GM19324 (cell line): ENCODE measurements around the gene SKAP2.

Experiments used
- ATAC-seq: cut with Tn5 transposase; IDR thresholded peaks from one replicate; pipeline ENCODE4 v1.9.1; 2021; ENCODE audit warnings: mild to moderate bottlenecking, moderate library complexity; ENCODE audit not compliant: unreplicated experiment, low FRiP score

Gene SKAP2

GRCh38 chr7:26782501-26782900 lies 81.9 kb downstream of the SKAP2 start:
- ATAC-seq = no peak

GRCh38 chr7:26779978-26780595 lies 84.3 kb downstream of the SKAP2 start:
- ATAC-seq = no peak

- ATAC-seq = no peak
Observed at GRCh38 chr7:26777385-26777784, 87.0 kb downstream of the SKAP2 start.

- ATAC-seq = no peak
Observed at GRCh38 chr7:26760501-26760900, 103.9 kb downstream of the SKAP2 start.

- no peak for ATAC-seq
Observed at GRCh38 chr7:26759108-26759507, 105.3 kb downstream of the SKAP2 start.

GRCh38 chr7:26743205-26743604 lies 121.2 kb downstream of the SKAP2 start:
- ATAC-seq = no peak

- ATAC-seq = no peak
Observed at GRCh38 chr7:26735976-26736600, 128.3 kb downstream of the SKAP2 start.

- no peak for ATAC-seq
Observed at GRCh38 chr7:26729150-26729775, 135.1 kb downstream of the SKAP2 start.

- ATAC-seq = no peak
Observed at GRCh38 chr7:26726051-26726450, 138.3 kb downstream of the SKAP2 start.

GRCh38 chr7:26724795-26725194 lies 139.6 kb downstream of the SKAP2 start:
- ATAC-seq = no peak

- no peak for ATAC-seq
Observed at GRCh38 chr7:26723129-26723528, 141.3 kb downstream of the SKAP2 start.

GRCh38 chr7:26721450-26721849 lies 142.9 kb downstream of the SKAP2 start:
- no peak for ATAC-seq

GRCh38 chr7:26718063-26718462 lies 146.3 kb downstream of the SKAP2 start:
- ATAC-seq = no peak

GRCh38 chr7:26714438-26714837 lies 150.0 kb downstream of the SKAP2 start:
- no peak for ATAC-seq

- ATAC-seq = no peak
Observed at GRCh38 chr7:26714006-26714405, 150.4 kb downstream of the SKAP2 start.

GRCh38 chr7:26709210-26709990 lies 155.0 kb downstream of the SKAP2 start:
- ATAC-seq = no peak

- ATAC-seq = no peak
Observed at GRCh38 chr7:26705567-26705966, 158.8 kb downstream of the SKAP2 start.

- no peak for ATAC-seq
Observed at GRCh38 chr7:26704786-26705185, 159.6 kb downstream of the SKAP2 start.

- no peak for ATAC-seq
Observed at GRCh38 chr7:26704036-26704435, 160.4 kb downstream of the SKAP2 start.

- no peak for ATAC-seq
Observed at GRCh38 chr7:26700893-26701292, 163.5 kb downstream of the SKAP2 start.

- ATAC-seq = no peak
Observed at GRCh38 chr7:26700386-26700785, 164.0 kb downstream of the SKAP2 start.
